Stomach (tissue), 4 donors: Measurements from ENCODE around the gene ULBP1.
"Not testable (repeated sequence)": the region's sequence is repeated elsewhere in the genome, so short reads cannot be mapped to it uniquely, and the experiment has no call there.

Source experiments
- CTCF ChIP-seq, 7 experiments: fragments of 450-650 bp in 4 of 7; fragments of 200-600 bp in 3 of 7; sonication (generic) in 3 of 7; IDR thresholded peaks; one replicate each; pipeline ENCODE4 v1.5.1; 2016 to 2019; ENCODE audit warnings: antibody characterized with exemption in 7 of 7, control low read depth in 2 of 7, mild to moderate bottlenecking in 1 of 7
- EP300 ChIP-seq: sonication (generic); formaldehyde crosslinking; IDR thresholded peaks from one replicate; pipeline ENCODE4 v1.6.1; 2017; ENCODE audit warnings: antibody characterized with exemption
- POLR2A ChIP-seq, 4 donors: fragments of 450-650 bp; IDR thresholded peaks; one replicate each; pipeline ENCODE4 v1.6.1; 2016; ENCODE audit warnings: antibody characterized with exemption in 4 of 4, control low read depth in 2 of 4, mild to moderate bottlenecking in 1 of 4, moderate library complexity in 1 of 4
- POLR2AphosphoS5 ChIP-seq, 3 donors: sonication (generic); formaldehyde crosslinking; IDR thresholded peaks; one replicate each; pipeline ENCODE4 v1.6.1; 2016; ENCODE audit warnings: antibody characterized with exemption in 3 of 3

GRCh38 chr6:149958124-149958523, 5.6 kb upstream of the ULBP1 start:
- not testable (repeated sequence) for TF ChIP-seq EP300; CTCF (IDR thresholded peaks at IDR 0.05); POLR2A (IDR thresholded peaks at IDR 0.05); POLR2AphosphoS5 (IDR thresholded peaks at IDR 0.05)
